GM23338 (cell line): ENCODE data around the gene HSD11B2. TPM values are rescaled to one million over a fixed set of nuclear protein-coding genes. Genes with fewer than 3 reads are reported as not detected.

Experiments used
- ATAC-seq: fragments of 200-7000 bp; cut with Tn5 transposase; 3 replicates; pipeline ENCODE4 v1.9.1; 2020
- DNase-seq: peaks from one replicate; pipeline ENCODE4 v3.0.0-alpha.2; 2015; ENCODE audit warnings: low spot score
- H2AFZ ChIP-seq: fragments of 200-600 bp; sonication (generic); 2 replicates; pipeline ENCODE4 v1.8.0; 2016; ENCODE audit warnings: antibody characterized with exemption, mild to moderate bottlenecking, moderate library complexity
- H3F3A ChIP-seq: fragments of 200-600 bp; sonication (generic); replicated peaks from 2 replicates; pipeline ENCODE4 v1.8.0; 2017; ENCODE audit warnings: antibody characterized with exemption, mixed run types, low read depth
- H3K27ac ChIP-seq: fragments of 200-600 bp; sonication (generic); 2 replicates; pipeline ENCODE4 v1.6.1; 2016; ENCODE audit warnings: low read depth
- H3K27me3 ChIP-seq: fragments of 200-600 bp; sonication (generic); 2 replicates; pipeline ENCODE4 v1.8.0; 2016; ENCODE audit warnings: mild to moderate bottlenecking, mixed run types, moderate library complexity; ENCODE audit not compliant: insufficient read depth
- H3K36me3 ChIP-seq: fragments of 200-600 bp; sonication (generic); 2 replicates; pipeline ENCODE4 v1.8.0; 2016; ENCODE audit warnings: mild to moderate bottlenecking; ENCODE audit not compliant: insufficient read depth
- H3K4me1 ChIP-seq: fragments of 200-600 bp; sonication (generic); 2 replicates; pipeline ENCODE4 v1.8.0; 2016; ENCODE audit warnings: mild to moderate bottlenecking, moderate library complexity; ENCODE audit not compliant: insufficient read depth
- H3K4me2 ChIP-seq: fragments of 200-600 bp; sonication (generic); 2 replicates; pipeline ENCODE4 v1.7.1; 2017; ENCODE audit warnings: mixed run types
- H3K4me3 ChIP-seq: fragments of 200-600 bp; sonication (generic); 2 replicates; pipeline ENCODE4 v1.6.1; 2016; ENCODE audit warnings: mixed run types
- H3K79me2 ChIP-seq: fragments of 200-600 bp; sonication (generic); replicated peaks from 2 replicates; pipeline ENCODE4 v1.8.0; 2017; ENCODE audit warnings: mild to moderate bottlenecking; ENCODE audit not compliant: insufficient read depth
- H3K9me2 ChIP-seq: fragments of 200-600 bp; sonication (generic); 2 replicates; pipeline ENCODE4 v1.8.0; 2017; ENCODE audit not compliant: insufficient read depth
- H4K20me1 ChIP-seq: fragments of 200-600 bp; sonication (generic); replicated peaks from 2 replicates; pipeline ENCODE4 v1.8.0; 2017; ENCODE audit warnings: mild to moderate bottlenecking; ENCODE audit not compliant: insufficient read depth
- H3K27ac Mint-ChIP-seq: 2 replicates; pipeline ENCODE4 v1.8.0; 2020; ENCODE audit warnings: inconsistent platforms, mild to moderate bottlenecking, moderate library complexity, mixed read lengths
- H3K27me3 Mint-ChIP-seq: 3 replicates; pipeline ENCODE4 v1.8.0; 2022; ENCODE audit warnings: low read depth, mild to moderate bottlenecking, moderate library complexity, mixed read lengths, inconsistent platforms; ENCODE audit not compliant: insufficient read depth, poor library complexity
- H3K36me3 Mint-ChIP-seq: 3 replicates; pipeline ENCODE4 v1.8.0; 2021; ENCODE audit warnings: low read depth, mild to moderate bottlenecking, inconsistent platforms, moderate library complexity, mixed read lengths
- H3K4me1 Mint-ChIP-seq: 3 replicates; pipeline ENCODE4 v1.8.0; 2020; ENCODE audit warnings: mild to moderate bottlenecking, inconsistent platforms, mixed read lengths
- H3K4me3 Mint-ChIP-seq: 3 replicates; pipeline ENCODE4 v1.8.0; 2021; ENCODE audit warnings: moderate library complexity, mild to moderate bottlenecking, inconsistent platforms, mixed read lengths
- H3K9me3 Mint-ChIP-seq: 3 replicates; pipeline ENCODE4 v1.8.0; 2020; ENCODE audit warnings: moderate library complexity, mild to moderate bottlenecking, inconsistent platforms, mixed read lengths
- CREB1 ChIP-seq: fragments of 250-450 bp; sonication (Bioruptor Pico); IDR thresholded peaks from 2 replicates; pipeline ENCODE4 v1.5.0; 2020; ENCODE audit warnings: low read depth, mild to moderate bottlenecking, moderate library complexity
- EZH2 ChIP-seq: fragments of 200-600 bp; sonication (generic); IDR thresholded peaks from one replicate; pipeline ENCODE4 v1.8.0; 2017; ENCODE audit warnings: antibody characterized with exemption, mild to moderate bottlenecking, low read depth; ENCODE audit not compliant: unreplicated experiment
- EZH2phosphoT487 ChIP-seq: fragments of 200-600 bp; sonication (generic); IDR thresholded peaks from one replicate; pipeline ENCODE4 v1.8.1; 2018; ENCODE audit warnings: antibody characterized with exemption; ENCODE audit not compliant: unreplicated experiment
- JUNB ChIP-seq: IDR thresholded peaks from one replicate; pipeline ENCODE4 v1.6.1; 2016; ENCODE audit warnings: antibody characterized with exemption; ENCODE audit not compliant: unreplicated experiment
- NANOG ChIP-seq: IDR thresholded peaks from 2 replicates; pipeline ENCODE4 v1.6.1; 2016; ENCODE audit warnings: antibody characterized with exemption, borderline replicate concordance
- POLR2AphosphoS5 ChIP-seq: IDR thresholded peaks from 2 replicates; pipeline ENCODE4 v1.6.1; 2016; ENCODE audit warnings: antibody characterized with exemption, low read depth
- STAT1 ChIP-seq: IDR thresholded peaks from one replicate; pipeline ENCODE4 v1.6.1; 2016; ENCODE audit warnings: antibody characterized with exemption; ENCODE audit not compliant: unreplicated experiment
- ZNF114 ChIP-seq: fragments of 250-450 bp; sonication (Bioruptor Pico); IDR thresholded peaks from 2 replicates; pipeline ENCODE4 v1.5.0; 2020; ENCODE audit warnings: mild to moderate bottlenecking, moderate library complexity
- ZNF331 ChIP-seq: fragments of 250-450 bp; sonication (Bioruptor Pico); IDR thresholded peaks from 2 replicates; pipeline ENCODE4 v1.5.0; 2020; ENCODE audit warnings: low read depth, mild to moderate bottlenecking, moderate library complexity
- polyA plus RNA-seq: library from polyadenylated mRNA; unstranded; fragments of >200 nt; fragmentation: Nextera tagmentation; extraction: Ambion mirVana; gene quantifications from 2 replicates; pipeline ENCODE4 v1.2.1, GENCODE V29; 2016
- total RNA-seq: library from RNA; depleted of rRNA; stranded (reverse); fragments of >200 nt; shearing (Covaris generic); gene quantifications from 2 replicates; pipeline ENCODE4 v1.2.3, GENCODE V29; 2014
- TF ChIP-seq, protein P1 (sequence below): fragments of 250-450 bp; sonication (Bioruptor Pico); IDR thresholded peaks from 2 replicates; pipeline ENCODE4 v1.5.0; 2020; ENCODE audit warnings: mild to moderate bottlenecking, moderate library complexity
- TF ChIP-seq, protein P2 (sequence below), 2 experiments: fragments of 200-600 bp in 1 of 2; sonication (generic) in 1 of 2; conservative IDR thresholded peaks; 2 replicates each; pipeline versions ENCODE4 v1.5.1 to v1.6.1; 2016 to 2017; ENCODE audit warnings: antibody characterized with exemption in 2 of 2, low read depth in 2 of 2, mild to moderate bottlenecking in 2 of 2, moderate library complexity in 1 of 2
- TF ChIP-seq, protein P3 (sequence below): IDR thresholded peaks from 2 replicates; pipeline ENCODE4 v1.6.1; 2016; ENCODE audit warnings: antibody characterized with exemption
- TF ChIP-seq, protein P4 (sequence below): IDR thresholded peaks from one replicate; pipeline ENCODE4 v1.6.1; 2018; ENCODE audit warnings: antibody characterized with exemption; ENCODE audit not compliant: unreplicated experiment

HSD11B2 gene
- total and polyA plus RNA-seq, 2 experiments from 2014 or later = 14.8 to 23.0 TPM

DNA sequence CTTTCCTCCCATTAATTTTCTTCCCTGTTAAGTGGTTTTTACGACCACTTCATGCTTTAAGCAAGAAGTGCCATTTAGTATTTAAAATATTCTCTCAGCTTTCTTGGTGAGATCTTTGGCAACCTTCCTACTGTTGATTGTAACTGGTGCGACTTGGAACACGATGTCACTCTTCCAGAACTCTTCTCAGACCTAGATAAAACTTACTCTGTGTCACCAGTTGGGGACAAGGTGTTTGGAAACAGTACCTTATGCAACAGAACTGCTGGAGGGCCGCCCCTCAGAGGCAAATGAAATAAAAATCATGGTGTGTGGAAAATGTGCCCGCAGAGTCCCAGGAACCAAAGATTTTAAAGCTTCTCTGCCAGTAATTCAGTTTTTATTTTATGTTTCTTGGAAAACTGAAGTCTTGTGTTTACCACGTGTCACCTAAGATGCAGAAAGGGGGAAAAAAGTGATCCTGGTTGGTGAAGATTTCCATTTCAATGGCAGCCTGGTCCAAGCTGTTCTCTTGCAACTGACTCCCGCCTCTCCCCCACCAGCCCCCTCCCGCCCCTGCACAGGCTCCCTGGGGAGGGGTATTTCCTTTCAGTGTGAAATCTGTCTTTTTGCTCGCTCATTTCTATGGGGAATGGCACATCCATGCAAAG, 7.2 kb upstream of the HSD11B2 start:
- Histone ChIP-seq H3K27ac (peak overlapping the region; percentile 97), H4K20me1 (no peaks in the 10 kb centered on the region), H3K79me2 (no peaks in the 10 kb centered on the region), H3K9me2 (no peaks in the 10 kb centered on the region), H2AFZ (no peak overlapping the region), H3K4me1 (peaks cover 54% of the 10 kb centered on the region), H3K27me3 (peaks cover 4% of the 10 kb centered on the region; the same call in 1 of the 2 replicates), H3F3A (peaks cover 11% of the 10 kb centered on the region; the same call in 1 of the 2 replicates), H3K36me3 (no peaks in the 10 kb centered on the region), H3K4me2 (peak overlapping the region; percentile 76), H3K4me3 (peak overlapping the region; percentile 42)
- DNase-seq (peak; percentile 72), ATAC-seq (peak; percentile 47)
- H3K36me3 Mint-ChIP-seq = peaks cover 3% of the 10 kb centered on the region; the same call in 2 of the 3 replicates
- H3K4me1 Mint-ChIP-seq = peaks cover 62% of the 10 kb centered on the region
- TF ChIP-seq, protein P1, sequence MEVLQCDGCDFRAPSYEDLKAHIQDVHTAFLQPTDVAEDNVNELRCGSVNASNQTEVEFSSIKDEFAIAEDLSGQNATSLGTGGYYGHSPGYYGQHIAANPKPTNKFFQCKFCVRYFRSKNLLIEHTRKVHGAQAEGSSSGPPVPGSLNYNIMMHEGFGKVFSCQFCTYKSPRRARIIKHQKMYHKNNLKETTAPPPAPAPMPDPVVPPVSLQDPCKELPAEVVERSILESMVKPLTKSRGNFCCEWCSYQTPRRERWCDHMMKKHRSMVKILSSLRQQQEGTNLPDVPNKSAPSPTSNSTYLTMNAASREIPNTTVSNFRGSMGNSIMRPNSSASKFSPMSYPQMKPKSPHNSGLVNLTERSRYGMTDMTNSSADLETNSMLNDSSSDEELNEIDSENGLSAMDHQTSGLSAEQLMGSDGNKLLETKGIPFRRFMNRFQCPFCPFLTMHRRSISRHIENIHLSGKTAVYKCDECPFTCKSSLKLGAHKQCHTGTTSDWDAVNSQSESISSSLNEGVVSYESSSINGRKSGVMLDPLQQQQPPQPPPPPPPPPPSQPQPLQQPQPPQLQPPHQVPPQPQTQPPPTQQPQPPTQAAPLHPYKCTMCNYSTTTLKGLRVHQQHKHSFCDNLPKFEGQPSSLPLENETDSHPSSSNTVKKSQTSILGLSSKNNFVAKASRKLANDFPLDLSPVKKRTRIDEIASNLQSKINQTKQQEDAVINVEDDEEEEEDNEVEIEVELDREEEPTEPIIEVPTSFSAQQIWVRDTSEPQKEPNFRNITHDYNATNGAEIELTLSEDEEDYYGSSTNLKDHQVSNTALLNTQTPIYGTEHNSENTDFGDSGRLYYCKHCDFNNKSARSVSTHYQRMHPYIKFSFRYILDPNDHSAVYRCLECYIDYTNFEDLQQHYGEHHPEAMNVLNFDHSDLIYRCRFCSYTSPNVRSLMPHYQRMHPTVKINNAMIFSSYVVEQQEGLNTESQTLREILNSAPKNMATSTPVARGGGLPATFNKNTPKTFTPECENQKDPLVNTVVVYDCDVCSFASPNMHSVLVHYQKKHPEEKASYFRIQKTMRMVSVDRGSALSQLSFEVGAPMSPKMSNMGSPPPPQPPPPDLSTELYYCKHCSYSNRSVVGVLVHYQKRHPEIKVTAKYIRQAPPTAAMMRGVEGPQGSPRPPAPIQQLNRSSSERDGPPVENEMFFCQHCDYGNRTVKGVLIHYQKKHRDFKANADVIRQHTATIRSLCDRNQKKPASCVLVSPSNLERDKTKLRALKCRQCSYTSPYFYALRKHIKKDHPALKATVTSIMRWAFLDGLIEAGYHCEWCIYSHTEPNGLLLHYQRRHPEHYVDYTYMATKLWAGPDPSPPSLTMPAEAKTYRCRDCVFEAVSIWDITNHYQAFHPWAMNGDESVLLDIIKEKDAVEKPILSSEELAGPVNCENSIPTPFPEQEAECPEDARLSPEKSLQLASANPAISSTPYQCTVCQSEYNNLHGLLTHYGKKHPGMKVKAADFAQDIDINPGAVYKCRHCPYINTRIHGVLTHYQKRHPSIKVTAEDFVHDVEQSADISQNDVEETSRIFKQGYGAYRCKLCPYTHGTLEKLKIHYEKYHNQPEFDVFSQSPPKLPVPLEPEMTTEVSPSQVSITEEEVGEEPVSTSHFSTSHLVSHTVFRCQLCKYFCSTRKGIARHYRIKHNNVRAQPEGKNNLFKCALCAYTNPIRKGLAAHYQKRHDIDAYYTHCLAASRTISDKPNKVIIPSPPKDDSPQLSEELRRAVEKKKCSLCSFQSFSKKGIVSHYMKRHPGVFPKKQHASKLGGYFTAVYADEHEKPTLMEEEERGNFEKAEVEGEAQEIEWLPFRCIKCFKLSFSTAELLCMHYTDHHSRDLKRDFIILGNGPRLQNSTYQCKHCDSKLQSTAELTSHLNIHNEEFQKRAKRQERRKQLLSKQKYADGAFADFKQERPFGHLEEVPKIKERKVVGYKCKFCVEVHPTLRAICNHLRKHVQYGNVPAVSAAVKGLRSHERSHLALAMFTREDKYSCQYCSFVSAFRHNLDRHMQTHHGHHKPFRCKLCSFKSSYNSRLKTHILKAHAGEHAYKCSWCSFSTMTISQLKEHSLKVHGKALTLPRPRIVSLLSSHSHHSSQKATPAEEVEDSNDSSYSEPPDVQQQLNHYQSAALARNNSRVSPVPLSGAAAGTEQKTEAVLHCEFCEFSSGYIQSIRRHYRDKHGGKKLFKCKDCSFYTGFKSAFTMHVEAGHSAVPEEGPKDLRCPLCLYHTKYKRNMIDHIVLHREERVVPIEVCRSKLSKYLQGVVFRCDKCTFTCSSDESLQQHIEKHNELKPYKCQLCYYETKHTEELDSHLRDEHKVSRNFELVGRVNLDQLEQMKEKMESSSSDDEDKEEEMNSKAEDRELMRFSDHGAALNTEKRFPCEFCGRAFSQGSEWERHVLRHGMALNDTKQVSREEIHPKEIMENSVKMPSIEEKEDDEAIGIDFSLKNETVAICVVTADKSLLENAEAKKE (CRISPR knock-in tag) = no peak
- TF ChIP-seq ZNF331 (CRISPR knock-in tag) = no peak
- TF ChIP-seq EZH2 = no peak
- TF ChIP-seq POLR2AphosphoS5 = no peak
- TF ChIP-seq ZNF114 (CRISPR knock-in tag) = no peak
- TF ChIP-seq EZH2phosphoT487 = no peak
- TF ChIP-seq JUNB = no peak
- no peak for TF ChIP-seq CREB1 (CRISPR knock-in tag)
- TF ChIP-seq, protein P2, sequence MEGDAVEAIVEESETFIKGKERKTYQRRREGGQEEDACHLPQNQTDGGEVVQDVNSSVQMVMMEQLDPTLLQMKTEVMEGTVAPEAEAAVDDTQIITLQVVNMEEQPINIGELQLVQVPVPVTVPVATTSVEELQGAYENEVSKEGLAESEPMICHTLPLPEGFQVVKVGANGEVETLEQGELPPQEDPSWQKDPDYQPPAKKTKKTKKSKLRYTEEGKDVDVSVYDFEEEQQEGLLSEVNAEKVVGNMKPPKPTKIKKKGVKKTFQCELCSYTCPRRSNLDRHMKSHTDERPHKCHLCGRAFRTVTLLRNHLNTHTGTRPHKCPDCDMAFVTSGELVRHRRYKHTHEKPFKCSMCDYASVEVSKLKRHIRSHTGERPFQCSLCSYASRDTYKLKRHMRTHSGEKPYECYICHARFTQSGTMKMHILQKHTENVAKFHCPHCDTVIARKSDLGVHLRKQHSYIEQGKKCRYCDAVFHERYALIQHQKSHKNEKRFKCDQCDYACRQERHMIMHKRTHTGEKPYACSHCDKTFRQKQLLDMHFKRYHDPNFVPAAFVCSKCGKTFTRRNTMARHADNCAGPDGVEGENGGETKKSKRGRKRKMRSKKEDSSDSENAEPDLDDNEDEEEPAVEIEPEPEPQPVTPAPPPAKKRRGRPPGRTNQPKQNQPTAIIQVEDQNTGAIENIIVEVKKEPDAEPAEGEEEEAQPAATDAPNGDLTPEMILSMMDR (conservative IDR thresholded peaks at IDR 0.05; ENCODE audit: low read depth in 2 of 2) = no peak
- TF ChIP-seq NANOG = no peak
- TF ChIP-seq STAT1 = no peak
- TF ChIP-seq, protein P3, sequence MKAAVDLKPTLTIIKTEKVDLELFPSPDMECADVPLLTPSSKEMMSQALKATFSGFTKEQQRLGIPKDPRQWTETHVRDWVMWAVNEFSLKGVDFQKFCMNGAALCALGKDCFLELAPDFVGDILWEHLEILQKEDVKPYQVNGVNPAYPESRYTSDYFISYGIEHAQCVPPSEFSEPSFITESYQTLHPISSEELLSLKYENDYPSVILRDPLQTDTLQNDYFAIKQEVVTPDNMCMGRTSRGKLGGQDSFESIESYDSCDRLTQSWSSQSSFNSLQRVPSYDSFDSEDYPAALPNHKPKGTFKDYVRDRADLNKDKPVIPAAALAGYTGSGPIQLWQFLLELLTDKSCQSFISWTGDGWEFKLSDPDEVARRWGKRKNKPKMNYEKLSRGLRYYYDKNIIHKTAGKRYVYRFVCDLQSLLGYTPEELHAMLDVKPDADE = no peak
- TF ChIP-seq, protein P4, sequence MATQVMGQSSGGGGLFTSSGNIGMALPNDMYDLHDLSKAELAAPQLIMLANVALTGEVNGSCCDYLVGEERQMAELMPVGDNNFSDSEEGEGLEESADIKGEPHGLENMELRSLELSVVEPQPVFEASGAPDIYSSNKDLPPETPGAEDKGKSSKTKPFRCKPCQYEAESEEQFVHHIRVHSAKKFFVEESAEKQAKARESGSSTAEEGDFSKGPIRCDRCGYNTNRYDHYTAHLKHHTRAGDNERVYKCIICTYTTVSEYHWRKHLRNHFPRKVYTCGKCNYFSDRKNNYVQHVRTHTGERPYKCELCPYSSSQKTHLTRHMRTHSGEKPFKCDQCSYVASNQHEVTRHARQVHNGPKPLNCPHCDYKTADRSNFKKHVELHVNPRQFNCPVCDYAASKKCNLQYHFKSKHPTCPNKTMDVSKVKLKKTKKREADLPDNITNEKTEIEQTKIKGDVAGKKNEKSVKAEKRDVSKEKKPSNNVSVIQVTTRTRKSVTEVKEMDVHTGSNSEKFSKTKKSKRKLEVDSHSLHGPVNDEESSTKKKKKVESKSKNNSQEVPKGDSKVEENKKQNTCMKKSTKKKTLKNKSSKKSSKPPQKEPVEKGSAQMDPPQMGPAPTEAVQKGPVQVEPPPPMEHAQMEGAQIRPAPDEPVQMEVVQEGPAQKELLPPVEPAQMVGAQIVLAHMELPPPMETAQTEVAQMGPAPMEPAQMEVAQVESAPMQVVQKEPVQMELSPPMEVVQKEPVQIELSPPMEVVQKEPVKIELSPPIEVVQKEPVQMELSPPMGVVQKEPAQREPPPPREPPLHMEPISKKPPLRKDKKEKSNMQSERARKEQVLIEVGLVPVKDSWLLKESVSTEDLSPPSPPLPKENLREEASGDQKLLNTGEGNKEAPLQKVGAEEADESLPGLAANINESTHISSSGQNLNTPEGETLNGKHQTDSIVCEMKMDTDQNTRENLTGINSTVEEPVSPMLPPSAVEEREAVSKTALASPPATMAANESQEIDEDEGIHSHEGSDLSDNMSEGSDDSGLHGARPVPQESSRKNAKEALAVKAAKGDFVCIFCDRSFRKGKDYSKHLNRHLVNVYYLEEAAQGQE = no peak
- H3K4me3 Mint-ChIP-seq = peak overlapping the region; percentile 58
- peak overlapping the region; percentile 91 for H3K27ac Mint-ChIP-seq
- H3K27me3 Mint-ChIP-seq = peaks cover 33% of the 10 kb centered on the region
- H3K9me3 Mint-ChIP-seq = peaks cover 3% of the 10 kb centered on the region; the same call in 2 of the 3 replicates
